IPS DF 4.7 (cell line): ENCODE measurements around the gene CD84.
"Not testable (repeated sequence)": the region's sequence is repeated elsewhere in the genome, so short reads cannot be mapped to it uniquely, and the experiment has no call there.

Experiments used
- DNase-seq: peaks from one replicate; pipeline ENCODE4 v3.0.0-alpha.2; 2013; ENCODE audit warnings: low spot score; ENCODE audit errors: extremely low read depth

CD84 gene

GRCh38 chr1:160517519-160517918, 61.8 kb downstream of the CD84 start:
- not testable (repeated sequence) for DNase-seq

GRCh38 chr1:160515908-160516307, 63.4 kb downstream of the CD84 start:
- DNase-seq = not testable (repeated sequence)

- DNase-seq = no peak
These were observed 74.6 kb downstream of the CD84 start for GRCh38 chr1:160504651-160505050.

- DNase-seq = no peak
These were observed 76.2 kb downstream of the CD84 start for GRCh38 chr1:160503087-160503486.

- no peak for DNase-seq
These were observed 78.8 kb downstream of the CD84 start for GRCh38 chr1:160500321-160500990.

GRCh38 chr1:160499631-160500030, 79.7 kb downstream of the CD84 start:
- no peak for DNase-seq

- not testable (repeated sequence) for DNase-seq
These were observed 80.8 kb downstream of the CD84 start for GRCh38 chr1:160498301-160499065.

GRCh38 chr1:160496334-160496733, 83.0 kb downstream of the CD84 start:
- DNase-seq = no peak

GRCh38 chr1:160494620-160495019, 84.7 kb downstream of the CD84 start:
- DNase-seq = no peak

- DNase-seq = no peak
These were observed 86.7 kb downstream of the CD84 start for GRCh38 chr1:160492617-160493016.

- DNase-seq = no peak
These were observed 87.3 kb downstream of the CD84 start for GRCh38 chr1:160491981-160492380.
